GM19193 (cell line): ENCODE data around the gene KBTBD8.

Experiments
- POLR2A ChIP-seq: IDR thresholded peaks from 4 replicates; pipeline ENCODE4 v1.6.1; 2011; ENCODE audit not compliant: insufficient read depth, insufficient read length; ENCODE audit errors: extremely low read depth

KBTBD8 gene

GRCh38 chr3:66986406-66986805 lies 11.7 kb upstream of the KBTBD8 start:
- no peak for TF ChIP-seq POLR2A

GRCh38 chr3:66989241-66989640 lies 8.9 kb upstream of the KBTBD8 start:
- no peak for TF ChIP-seq POLR2A

- no peak for TF ChIP-seq POLR2A
These were observed 8.0 kb upstream of the KBTBD8 start for GRCh38 chr3:66989860-66990696.

- no peak for TF ChIP-seq POLR2A
These were observed 6.6 kb upstream of the KBTBD8 start for GRCh38 chr3:66991459-66991858.

GRCh38 chr3:66993082-66993481 lies 5.0 kb upstream of the KBTBD8 start:
- TF ChIP-seq POLR2A: no peak

GRCh38 chr3:66994588-66994987 lies 3.5 kb upstream of the KBTBD8 start:
- TF ChIP-seq POLR2A: no peak

GRCh38 chr3:66996696-66997095 lies 1.4 kb upstream of the KBTBD8 start:
- TF ChIP-seq POLR2A: no peak

GRCh38 chr3:66997560-66998112 lies 471 bp upstream of the KBTBD8 start:
- no peak for TF ChIP-seq POLR2A

- no peak for TF ChIP-seq POLR2A
These were observed 763 bp downstream of the KBTBD8 start for GRCh38 chr3:66998904-66999235.

- no peak for TF ChIP-seq POLR2A
These were observed 1.9 kb downstream of the KBTBD8 start for GRCh38 chr3:67000009-67000408.

GRCh38 chr3:67001086-67001861 lies 3.2 kb downstream of the KBTBD8 start:
- no peak for TF ChIP-seq POLR2A

- no peak for TF ChIP-seq POLR2A
These were observed 7.9 kb downstream of the KBTBD8 start for GRCh38 chr3:67005974-67006373.

- no peak for TF ChIP-seq POLR2A
These were observed 8.4 kb downstream of the KBTBD8 start for GRCh38 chr3:67006460-67006859.

GRCh38 chr3:67008388-67008787 lies 10.3 kb downstream of the KBTBD8 start:
- no peak for TF ChIP-seq POLR2A

- no peak for TF ChIP-seq POLR2A
These were observed 11.6 kb downstream of the KBTBD8 start for GRCh38 chr3:67009716-67010115.
